Astrocyte (in vitro differentiated cells and primary cell): ENCODE data around the gene ZNF207.

Experiments
- EZH2 ChIP-seq: IDR thresholded peaks from 2 replicates; pipeline ENCODE4 v1.6.1; 2012; ENCODE audit warnings: mild to moderate bottlenecking, low read length, inconsistent platforms; ENCODE audit not compliant: insufficient read depth
- TF ChIP-seq, protein P1 (sequence below): IDR thresholded peaks from 2 replicates; pipeline ENCODE4 v1.5.1; 2011; ENCODE audit warnings: low read depth, mild to moderate bottlenecking, inconsistent platforms, low read length, moderate library complexity; ENCODE audit not compliant: insufficient read depth

DNA sequence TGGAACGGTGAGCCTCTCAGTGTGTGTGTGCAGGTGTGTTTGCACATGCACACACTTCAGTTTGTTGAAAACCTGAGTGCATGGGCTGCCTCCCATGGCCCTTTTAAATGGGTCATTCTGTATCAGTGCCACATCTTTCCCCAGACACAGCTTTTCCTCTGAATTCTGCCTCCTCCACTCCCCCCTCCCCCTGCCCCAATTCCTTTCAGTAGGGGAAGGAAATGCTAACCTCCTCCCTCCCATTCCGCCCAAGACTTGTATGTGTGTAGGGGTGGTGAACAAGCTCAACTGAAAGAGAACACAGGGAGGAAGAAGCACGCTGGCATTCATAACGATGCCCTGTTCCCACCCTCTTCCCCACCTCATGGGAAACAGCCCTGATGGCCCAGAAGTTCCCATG lies 42.3 kb upstream of the ZNF207 start:
- TF ChIP-seq, protein P1, sequence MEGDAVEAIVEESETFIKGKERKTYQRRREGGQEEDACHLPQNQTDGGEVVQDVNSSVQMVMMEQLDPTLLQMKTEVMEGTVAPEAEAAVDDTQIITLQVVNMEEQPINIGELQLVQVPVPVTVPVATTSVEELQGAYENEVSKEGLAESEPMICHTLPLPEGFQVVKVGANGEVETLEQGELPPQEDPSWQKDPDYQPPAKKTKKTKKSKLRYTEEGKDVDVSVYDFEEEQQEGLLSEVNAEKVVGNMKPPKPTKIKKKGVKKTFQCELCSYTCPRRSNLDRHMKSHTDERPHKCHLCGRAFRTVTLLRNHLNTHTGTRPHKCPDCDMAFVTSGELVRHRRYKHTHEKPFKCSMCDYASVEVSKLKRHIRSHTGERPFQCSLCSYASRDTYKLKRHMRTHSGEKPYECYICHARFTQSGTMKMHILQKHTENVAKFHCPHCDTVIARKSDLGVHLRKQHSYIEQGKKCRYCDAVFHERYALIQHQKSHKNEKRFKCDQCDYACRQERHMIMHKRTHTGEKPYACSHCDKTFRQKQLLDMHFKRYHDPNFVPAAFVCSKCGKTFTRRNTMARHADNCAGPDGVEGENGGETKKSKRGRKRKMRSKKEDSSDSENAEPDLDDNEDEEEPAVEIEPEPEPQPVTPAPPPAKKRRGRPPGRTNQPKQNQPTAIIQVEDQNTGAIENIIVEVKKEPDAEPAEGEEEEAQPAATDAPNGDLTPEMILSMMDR = no peak
- TF ChIP-seq EZH2 = no peak
